ENCODE results near the gene GPR137B. TPM values are rescaled to one million over a fixed set of nuclear protein-coding genes. Genes with fewer than 3 reads are reported as not detected.
"Not testable (repeated sequence)": the region's sequence is repeated elsewhere in the genome, so short reads cannot be mapped to it uniquely, and the experiment has no call there.

The GPR137B gene
- total RNA-seq (12.9 and 13.6 TPM in 2 replicates), polyA plus RNA-seq (12.5 and 13.6 TPM in 2 replicates), polyA minus RNA-seq (ENCODE audit: low replicate concordance) (13.4 and 15.9 TPM in 2 replicates)
- polyA plus RNA-seq (2012): 11.2 and 13.7 TPM in 2 replicates

GRCh38 chr1:236142253-236143103 lies at the start of gene GPR137B:
TSS of gene GPR137B (plus strand) at chr1:236142539. CDS start at chr1:236142623, 84 bp downstream.
- no peaks in the 10 kb centered on the region for H3K36me3 ChIP-seq (ENCODE audit: control insufficient read depth, insufficient read depth, low read length)
- no peaks in the 10 kb centered on the region for H3K9me3 ChIP-seq (ENCODE audit: control insufficient read depth, insufficient read depth, low read depth, low read length)
- no peak for TF ChIP-seq CTCF (conservative IDR thresholded peaks at IDR 0.05 in 1 of 2, IDR thresholded peaks at IDR 0.05 in 1 of 2; ENCODE audit: low read depth in 1 of 2, low read length in 2 of 2)
- no peak for TF ChIP-seq EZH2 (IDR thresholded peaks at IDR 0.05; ENCODE audit: low read length, missing control alignments)
- H3K27me3 ChIP-seq (ENCODE audit: control insufficient read depth, insufficient read depth, low read length): peaks cover 15% of the 10 kb centered on the region
- H3K9ac ChIP-seq (ENCODE audit: insufficient read depth, low read length): peak within 1 kb of the TSS; percentile 68
- peak; percentile 47 to 59 for DNase-seq (ENCODE audit: low read depth in 2 of 2)
- H3K4me1 ChIP-seq (ENCODE audit: control insufficient read depth, extremely low read depth, insufficient read depth, low read length): no peaks in the 10 kb centered on the region
- H3K4me3 ChIP-seq (replicated peaks in 1 of 4; ENCODE audit: control extremely low read depth in 1 of 4, insufficient read depth in 1 of 4, low read depth in 3 of 4, low read length in 4 of 4): peak within 1 kb of the TSS; percentile 84 to 93 (median 86)
- peak within 1 kb of the TSS; percentile 97 for H2AFZ ChIP-seq (ENCODE audit: low read length)
- no peaks in the 10 kb centered on the region for H3K79me2 ChIP-seq (ENCODE audit: control insufficient read depth, insufficient read depth, low read length)
- peak within 1 kb of the TSS; percentile 95 for H3K4me2 ChIP-seq (ENCODE audit: extremely low read depth, insufficient read depth, low read length)
- peak within 1 kb of the TSS; percentile 41 for H3K27ac ChIP-seq (ENCODE audit: insufficient read depth, low read length)
- no peaks in the 10 kb centered on the region for H4K20me1 ChIP-seq (ENCODE audit: control insufficient read depth, extremely low read depth, insufficient read depth, low read length)

GRCh38 chr1:236092899-236093298 lies 49.4 kb upstream of the GPR137B start:
- peaks cover 5% of the 10 kb centered on the region for H3K9me3 ChIP-seq (ENCODE audit: control insufficient read depth, insufficient read depth, low read depth, low read length)
- TF ChIP-seq CTCF (conservative IDR thresholded peaks at IDR 0.05 in 1 of 2, IDR thresholded peaks at IDR 0.05 in 1 of 2; ENCODE audit: low read depth in 1 of 2, low read length in 2 of 2) (no peak), EZH2 (IDR thresholded peaks at IDR 0.05; ENCODE audit: low read length, missing control alignments) (no peak)
- no peak overlapping the region for H3K9ac ChIP-seq (ENCODE audit: insufficient read depth, low read length)
- H2AFZ ChIP-seq (ENCODE audit: low read length): no peak overlapping the region
- H3K36me3 ChIP-seq (ENCODE audit: control insufficient read depth, insufficient read depth, low read length): no peaks in the 10 kb centered on the region
- no peaks in the 10 kb centered on the region for H3K4me1 ChIP-seq (ENCODE audit: control insufficient read depth, extremely low read depth, insufficient read depth, low read length)
- H3K27me3 ChIP-seq (ENCODE audit: control insufficient read depth, insufficient read depth, low read length): no peaks in the 10 kb centered on the region
- no peaks in the 10 kb centered on the region for H4K20me1 ChIP-seq (ENCODE audit: control insufficient read depth, extremely low read depth, insufficient read depth, low read length)
- no peaks in the 10 kb centered on the region for H3K79me2 ChIP-seq (ENCODE audit: control insufficient read depth, insufficient read depth, low read length)
- no peak for DNase-seq (ENCODE audit: low read depth in 2 of 2)
- H3K27ac ChIP-seq (ENCODE audit: insufficient read depth, low read length): no peak overlapping the region
- H3K4me2 ChIP-seq (ENCODE audit: extremely low read depth, insufficient read depth, low read length): no peak overlapping the region
- H3K4me3 ChIP-seq (replicated peaks in 1 of 4; ENCODE audit: control extremely low read depth in 1 of 4, insufficient read depth in 1 of 4, low read depth in 3 of 4, low read length in 4 of 4): no peak overlapping the region

GRCh38 chr1:236095705-236096520 lies 46.4 kb upstream of the GPR137B start:
- Histone ChIP-seq H2AFZ (ENCODE audit: low read length) (no peak overlapping the region), H4K20me1 (ENCODE audit: control insufficient read depth, extremely low read depth, insufficient read depth, low read length) (no peaks in the 10 kb centered on the region), H3K9ac (ENCODE audit: insufficient read depth, low read length) (no peak overlapping the region), H3K4me1 (ENCODE audit: control insufficient read depth, extremely low read depth, insufficient read depth, low read length) (no peaks in the 10 kb centered on the region), H3K4me2 (ENCODE audit: extremely low read depth, insufficient read depth, low read length) (no peak overlapping the region), H3K27ac (ENCODE audit: insufficient read depth, low read length) (no peak overlapping the region), H3K79me2 (ENCODE audit: control insufficient read depth, insufficient read depth, low read length) (no peaks in the 10 kb centered on the region), H3K36me3 (ENCODE audit: control insufficient read depth, insufficient read depth, low read length) (no peaks in the 10 kb centered on the region), H3K27me3 (ENCODE audit: control insufficient read depth, insufficient read depth, low read length) (no peaks in the 10 kb centered on the region), H3K4me3 (replicated peaks in 1 of 4; ENCODE audit: control extremely low read depth in 1 of 4, insufficient read depth in 1 of 4, low read depth in 3 of 4, low read length in 4 of 4) (no peak overlapping the region), H3K9me3 (ENCODE audit: control insufficient read depth, insufficient read depth, low read depth, low read length) (peaks cover 5% of the 10 kb centered on the region)
- TF ChIP-seq CTCF (conservative IDR thresholded peaks at IDR 0.05 in 1 of 2, IDR thresholded peaks at IDR 0.05 in 1 of 2; ENCODE audit: low read depth in 1 of 2, low read length in 2 of 2) (no peak), EZH2 (IDR thresholded peaks at IDR 0.05; ENCODE audit: low read length, missing control alignments) (no peak)
- DNase-seq (ENCODE audit: low read depth in 2 of 2): peak in 1 of 2 donors; percentile 21

- not testable (repeated sequence) for H4K20me1 ChIP-seq (ENCODE audit: control insufficient read depth, extremely low read depth, insufficient read depth, low read length); H3K4me3 ChIP-seq (replicated peaks in 1 of 4; ENCODE audit: control extremely low read depth in 1 of 4, insufficient read depth in 1 of 4, low read depth in 3 of 4, low read length in 4 of 4); H3K9me3 ChIP-seq (ENCODE audit: control insufficient read depth, insufficient read depth, low read depth, low read length); H3K27me3 ChIP-seq (ENCODE audit: control insufficient read depth, insufficient read depth, low read length); H3K9ac ChIP-seq (ENCODE audit: insufficient read depth, low read length); H3K36me3 ChIP-seq (ENCODE audit: control insufficient read depth, insufficient read depth, low read length); H3K4me1 ChIP-seq (ENCODE audit: control insufficient read depth, extremely low read depth, insufficient read depth, low read length); H2AFZ ChIP-seq (ENCODE audit: low read length); H3K4me2 ChIP-seq (ENCODE audit: extremely low read depth, insufficient read depth, low read length); H3K79me2 ChIP-seq (ENCODE audit: control insufficient read depth, insufficient read depth, low read length)
- DNase-seq (ENCODE audit: low read depth in 2 of 2): peak; percentile 83 to 86
- H3K27ac ChIP-seq (ENCODE audit: insufficient read depth, low read length): peak overlapping the region; percentile 0
Measured at GRCh38 chr1:236096660-236097482, 45.5 kb upstream of the GPR137B start.

Measured in fibroblast of lung (primary cell).